HL-60/S4 (cell line): ENCODE data around the gene USP7.

Source experiments
- in situ Hi-C: fragments of 300-500 bp; cut with MboI; formaldehyde crosslinking; loops from 2 replicates; pipeline ENCODE4 v1.14.3; 2022; ENCODE audit warnings: low sequenced_read_pairs

Gene USP7

DNA sequence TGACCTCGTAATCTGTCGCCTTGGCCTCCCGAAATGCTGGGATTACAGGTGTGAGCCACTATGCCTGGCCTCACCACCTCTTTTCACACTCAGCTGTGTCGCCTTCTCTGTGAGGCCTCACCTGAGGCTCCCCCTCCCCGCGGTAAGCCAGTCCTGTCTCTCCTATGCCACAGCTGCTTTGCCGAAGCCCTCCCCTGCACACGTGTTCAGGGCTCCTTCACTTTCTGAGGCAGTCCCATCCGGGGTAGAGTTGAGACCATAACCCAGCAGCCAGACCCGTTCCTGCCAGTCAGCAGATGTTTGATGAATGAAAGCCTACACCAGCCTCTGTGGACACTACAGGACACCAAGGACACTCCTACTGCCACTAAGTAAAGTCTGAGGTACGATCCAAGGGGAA lies 10.6 kb downstream of the USP7 start:
- in situ Hi-C loops: no loop called here

DNA sequence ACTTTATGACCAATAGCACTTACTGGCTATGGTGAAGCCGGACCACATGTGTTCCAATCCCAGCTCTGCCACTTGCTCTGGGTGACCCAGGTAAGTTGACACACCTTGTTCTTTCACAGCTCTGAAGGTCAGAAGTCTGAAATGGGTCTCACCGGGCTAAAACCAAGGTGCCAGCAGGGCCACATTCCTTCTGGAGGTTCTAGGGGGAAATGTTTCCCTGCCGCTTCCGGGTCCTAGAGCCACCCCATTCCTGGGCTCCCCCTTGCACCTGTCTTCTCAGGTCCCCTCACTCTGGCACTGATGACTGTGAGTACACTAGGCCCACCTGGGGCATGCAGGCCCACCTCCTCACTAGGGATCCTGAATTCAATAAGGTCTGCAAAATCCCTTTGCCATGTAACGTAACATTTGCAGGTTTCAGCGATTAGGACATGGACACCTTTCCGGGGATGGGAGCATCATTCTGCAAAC lies 11.4 kb downstream of the USP7 start:
- in situ Hi-C loops: no loop called here

DNA sequence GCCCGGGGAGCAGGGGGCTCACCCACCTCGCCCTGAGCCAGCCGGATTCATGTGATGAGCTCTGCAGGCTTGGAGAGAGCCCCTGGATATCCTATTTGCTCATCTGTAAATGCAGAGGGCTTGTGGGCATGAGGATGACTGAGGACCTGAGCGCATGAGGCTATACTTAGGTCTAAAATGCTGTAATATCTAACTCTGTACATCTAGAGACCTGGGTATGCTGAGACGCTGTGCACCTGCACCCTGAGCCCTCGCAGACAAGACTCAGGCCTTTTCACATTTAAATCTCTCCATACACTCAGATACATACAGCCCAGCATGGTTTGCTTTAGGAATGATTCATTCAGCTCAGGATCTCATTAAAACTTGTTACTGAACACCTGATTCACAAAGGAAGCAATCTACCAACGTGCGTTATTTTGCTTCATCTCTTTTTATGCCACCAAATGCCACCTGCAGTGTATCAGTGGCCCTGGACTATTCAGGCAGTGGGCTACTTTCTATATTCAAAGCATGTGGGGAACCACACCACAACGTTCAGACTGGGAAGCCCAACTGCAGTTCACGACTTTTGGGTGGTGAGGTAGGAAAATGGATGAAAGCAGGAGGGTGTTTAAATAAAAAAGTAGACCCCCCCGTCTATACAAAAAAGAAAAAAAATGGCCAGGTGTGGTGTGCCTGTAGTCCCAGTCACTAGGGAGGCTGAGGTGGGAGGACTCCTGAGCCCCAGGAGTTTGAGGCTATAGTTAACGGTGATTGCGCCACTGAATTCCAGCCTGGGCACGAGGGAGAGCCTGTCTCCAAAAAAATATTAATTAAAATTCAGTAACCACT lies 12.0 kb downstream of the USP7 start:
- in situ Hi-C loops: no loop called here

DNA sequence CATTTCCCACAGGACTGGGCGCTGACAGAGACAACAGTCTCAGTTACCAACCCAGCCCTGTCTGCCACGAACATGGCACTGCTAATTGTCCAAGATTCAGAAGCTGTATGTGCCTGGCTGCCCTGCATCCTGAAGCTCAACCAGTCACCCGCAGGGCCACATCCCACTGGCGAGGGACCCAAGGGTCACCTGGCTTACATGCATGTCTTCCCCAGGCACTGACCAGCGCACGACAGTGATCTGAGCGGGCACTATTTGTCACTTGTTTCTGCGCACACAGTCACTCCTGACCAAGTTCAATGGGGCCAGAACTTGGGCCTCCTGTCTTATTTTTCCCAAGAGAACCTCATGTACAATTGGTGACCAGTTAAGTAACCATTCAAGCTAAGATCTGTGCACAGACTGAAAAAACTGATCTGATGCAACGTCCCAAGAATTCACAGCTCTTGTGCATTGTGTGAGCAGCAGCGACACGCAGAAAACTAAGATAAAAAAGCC lies 13.1 kb downstream of the USP7 start:
- in situ Hi-C loops: no loop called here

DNA sequence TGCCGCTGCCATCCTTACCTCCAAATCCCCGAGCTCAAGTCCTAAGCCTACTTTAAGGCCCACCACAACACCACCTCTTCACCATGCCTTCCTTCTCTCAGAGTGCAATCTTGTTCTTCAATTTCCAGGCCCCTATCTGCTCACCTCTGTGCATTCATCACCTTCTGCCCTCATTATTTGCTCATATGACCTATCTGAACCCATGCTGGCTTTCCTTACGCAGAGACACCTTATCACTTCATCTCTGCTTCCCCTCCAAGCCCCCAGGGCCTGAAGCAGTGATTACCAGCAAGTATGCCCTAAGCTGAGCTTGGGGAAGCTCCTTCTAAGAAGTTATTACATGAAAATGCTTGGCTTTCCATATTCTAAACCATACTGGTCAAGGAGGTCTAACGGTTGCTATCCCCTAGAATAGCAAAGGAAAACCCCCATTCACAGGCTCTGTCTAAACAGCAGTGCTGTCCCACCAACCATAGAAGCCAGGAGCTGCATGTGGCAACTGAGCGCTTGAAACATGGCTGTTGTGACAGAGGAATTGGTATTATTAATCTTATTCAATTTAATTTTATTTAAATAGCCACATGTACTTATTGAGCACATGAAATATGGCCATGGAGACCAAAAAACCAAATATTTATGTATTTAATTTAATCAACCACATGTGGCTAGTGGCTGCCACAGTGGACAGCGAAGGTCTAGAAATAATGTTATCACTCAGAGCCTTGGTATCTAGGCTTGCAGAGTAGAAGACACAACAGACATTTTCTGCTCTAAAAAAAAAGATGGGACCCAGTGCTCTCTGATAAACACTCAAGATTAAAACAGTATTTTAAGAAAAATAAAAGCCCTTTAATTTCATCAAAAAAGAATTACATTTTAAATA lies 13.9 kb downstream of the USP7 start:
- in situ Hi-C loops: no loop called here

DNA sequence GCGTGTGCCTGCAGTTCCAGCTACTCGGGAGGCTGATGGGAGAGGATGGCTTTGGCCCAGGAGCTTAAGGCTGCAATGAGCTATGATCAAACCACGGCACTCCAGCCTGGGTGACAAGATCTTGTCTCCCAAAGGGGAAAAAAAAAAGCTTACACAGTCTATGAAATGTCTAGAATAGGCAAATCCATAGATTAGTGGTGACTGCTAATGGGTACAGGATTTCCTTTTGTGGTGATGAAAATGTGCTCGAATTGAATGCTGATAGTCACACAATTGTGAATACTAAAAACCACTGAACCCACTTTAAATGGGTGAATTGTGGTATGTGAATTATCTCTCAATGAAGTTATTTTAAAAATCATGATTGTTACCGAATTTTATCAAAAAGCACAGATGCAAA lies 14.9 kb downstream of the USP7 start:
- in situ Hi-C loops: no loop called here

DNA sequence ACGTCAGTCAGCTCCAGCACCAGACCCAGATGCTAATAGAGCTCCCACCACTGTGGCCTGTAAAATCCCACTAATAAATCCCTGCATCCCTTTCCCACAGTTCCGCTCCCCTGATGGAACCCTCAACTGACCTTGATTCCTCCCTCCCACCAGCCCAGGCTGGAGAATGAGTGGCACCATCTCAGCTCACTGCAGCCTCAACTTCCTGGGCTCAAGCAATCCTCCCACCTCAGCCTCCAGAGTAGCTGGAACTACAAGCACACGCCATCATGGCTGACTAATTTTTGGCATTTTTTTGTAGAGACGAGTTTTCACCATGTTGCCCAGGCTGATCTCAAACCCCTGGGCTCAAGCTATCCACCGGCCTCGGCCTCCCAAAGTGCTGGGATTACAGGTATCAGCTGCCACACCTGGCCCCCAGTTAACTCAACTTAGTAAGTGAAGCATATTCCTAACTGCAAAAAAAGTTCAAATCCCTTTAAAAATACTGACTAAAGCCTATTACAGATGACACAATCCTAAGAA lies 15.6 kb downstream of the USP7 start:
- in situ Hi-C loops: no loop called here

DNA sequence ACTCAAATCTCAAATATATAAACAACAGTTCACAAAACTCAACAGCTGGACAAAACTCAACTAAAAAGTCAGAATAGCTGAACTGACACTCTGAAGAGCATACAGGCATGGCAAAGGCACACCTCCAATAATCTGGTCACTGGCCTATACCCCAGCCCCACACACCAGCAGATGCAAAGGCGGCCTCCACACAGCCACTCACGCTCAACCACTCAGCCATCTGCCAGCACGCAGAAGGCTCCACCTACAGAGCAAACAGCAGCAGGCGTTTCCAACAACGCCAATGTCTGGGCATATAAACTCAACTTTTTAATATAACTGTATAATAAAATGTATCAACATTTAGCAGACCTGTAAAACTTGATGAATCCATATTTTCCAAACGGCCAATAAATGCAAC lies 17.2 kb downstream of the USP7 start:
- in situ Hi-C loops: no loop called here

DNA sequence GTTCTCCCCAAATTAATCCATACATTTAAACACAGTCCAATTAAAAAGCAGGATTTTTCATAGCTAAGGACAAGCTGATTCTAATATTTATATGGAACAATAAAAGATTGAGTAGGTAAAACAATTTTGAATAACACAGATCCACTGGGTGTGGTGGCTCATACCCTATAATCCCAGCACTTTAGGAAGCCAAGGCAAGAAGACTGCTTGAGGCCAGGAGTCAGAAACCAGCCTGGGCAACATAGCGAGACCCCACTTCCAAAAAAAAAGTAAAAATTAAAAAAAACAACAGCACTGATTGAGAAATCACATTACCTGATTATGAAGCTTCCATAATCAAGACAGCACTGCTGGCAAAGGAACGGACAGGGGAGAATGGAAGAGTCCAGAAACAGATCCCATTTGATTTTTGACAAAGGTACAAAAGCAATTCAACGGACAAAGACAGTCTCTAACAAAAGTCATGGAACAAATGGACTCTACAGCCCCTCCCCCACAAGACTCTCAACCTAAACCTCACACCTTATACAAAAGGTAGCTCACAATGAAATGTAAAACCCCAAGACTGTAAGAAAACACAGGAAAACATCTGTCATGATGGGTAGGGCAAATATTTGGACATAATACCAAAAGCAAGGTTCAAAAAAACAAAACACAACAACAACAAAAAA lies 17.9 kb downstream of the USP7 start:
- in situ Hi-C loops: no loop called here

DNA sequence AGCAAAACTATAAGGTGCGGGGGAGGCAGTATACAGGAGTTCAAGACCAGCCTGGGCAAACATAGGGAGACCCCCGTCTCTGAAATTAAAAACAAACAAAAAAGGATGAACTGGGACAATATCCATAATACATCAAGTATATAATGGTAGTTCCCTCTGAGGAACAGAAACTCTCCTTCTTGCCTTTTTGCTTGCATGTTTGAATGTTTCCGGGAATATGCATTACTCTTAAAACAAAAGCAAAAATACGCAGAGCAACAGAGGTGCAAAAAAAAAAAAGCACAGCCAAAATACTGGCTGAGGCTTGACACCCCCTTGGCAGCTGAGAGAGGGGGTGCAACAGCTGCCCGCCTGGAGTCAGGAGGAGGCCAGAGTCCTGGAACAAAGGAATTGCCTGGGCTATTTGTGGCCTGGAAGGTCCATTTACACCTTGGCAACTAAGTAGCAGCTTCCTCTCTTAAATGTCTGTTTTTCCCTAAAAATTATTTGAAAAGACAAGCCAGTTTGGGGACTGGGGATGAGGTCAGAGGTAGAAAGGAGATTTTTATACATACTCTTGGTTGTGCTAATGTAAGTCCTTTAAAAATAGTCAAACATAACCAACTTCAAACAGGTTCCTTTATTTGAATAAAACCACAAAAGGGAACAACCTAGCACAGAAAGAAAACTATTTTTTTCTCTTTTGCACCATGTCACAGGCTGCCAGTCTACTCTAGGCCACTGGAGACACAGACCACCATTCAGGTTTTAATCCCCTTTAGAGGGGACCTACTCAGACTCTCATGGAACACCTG lies 19.5 kb downstream of the USP7 start:
- in situ Hi-C loops: no loop called here

DNA sequence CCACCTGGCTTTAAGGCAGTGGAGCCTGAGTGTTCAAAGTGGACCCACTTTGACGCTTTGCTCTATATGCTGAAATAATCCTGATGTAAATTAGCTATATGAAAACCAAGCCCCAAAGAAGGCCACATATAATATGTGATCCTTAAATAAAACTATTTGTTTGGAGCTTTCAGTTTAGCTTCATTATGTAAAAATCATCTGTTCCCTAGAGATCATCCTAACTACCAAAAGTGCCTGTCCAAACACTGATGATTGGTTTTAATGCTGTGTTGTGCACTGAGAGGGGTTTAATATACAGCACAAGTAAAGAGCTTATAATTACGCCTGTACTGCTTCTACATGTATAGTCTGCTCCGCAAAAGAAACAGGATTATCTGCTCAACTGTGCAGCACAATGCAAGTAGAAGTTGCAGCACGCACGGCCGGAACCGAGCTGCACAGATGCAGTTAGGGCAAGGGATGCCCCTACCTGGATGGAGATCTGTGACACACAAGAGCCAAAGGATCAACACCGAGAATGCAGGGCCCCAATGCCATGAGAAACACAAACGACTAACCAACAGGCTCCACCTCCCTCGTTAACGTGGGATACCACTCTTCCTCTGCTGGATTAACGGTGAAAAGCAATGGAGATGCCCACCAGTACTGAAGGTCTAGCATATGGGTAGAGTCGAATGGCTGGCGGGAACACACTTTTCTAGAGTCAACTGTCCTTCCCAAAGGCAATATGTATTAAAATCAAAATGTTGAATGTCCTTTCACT lies 20.5 kb downstream of the USP7 start:
- in situ Hi-C loops: no loop called here

DNA sequence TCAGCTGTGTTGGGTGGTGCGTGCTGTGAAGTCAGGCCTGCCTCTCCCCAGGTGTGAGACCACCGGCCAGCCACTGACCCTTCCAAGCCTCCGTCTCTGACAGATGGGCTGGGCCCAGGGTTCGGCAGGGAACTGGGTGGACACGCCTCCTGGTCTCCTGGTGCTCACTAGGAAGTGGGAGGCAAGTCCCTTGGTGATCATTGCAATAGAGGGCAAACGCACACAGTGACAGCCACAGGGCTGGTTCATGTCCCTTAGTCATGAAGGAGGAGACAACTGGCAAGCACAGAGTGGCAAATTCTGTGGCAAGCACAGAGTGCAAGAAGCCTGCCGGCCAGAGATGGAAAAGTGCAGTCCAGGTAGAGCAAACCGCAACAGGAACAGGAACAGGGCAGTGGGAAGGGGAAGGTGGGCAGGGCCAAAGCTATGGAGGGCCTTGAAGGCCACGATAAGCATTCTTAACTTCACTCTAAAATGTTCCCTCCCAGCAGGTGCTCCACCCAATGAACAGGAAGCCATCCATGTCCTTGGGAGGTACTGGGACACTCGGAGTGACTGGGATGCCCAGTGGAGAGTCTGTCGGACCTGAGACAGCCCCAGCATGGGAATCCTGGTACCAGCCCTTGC lies 21.9 kb downstream of the USP7 start:
- in situ Hi-C loops: no loop called here

DNA sequence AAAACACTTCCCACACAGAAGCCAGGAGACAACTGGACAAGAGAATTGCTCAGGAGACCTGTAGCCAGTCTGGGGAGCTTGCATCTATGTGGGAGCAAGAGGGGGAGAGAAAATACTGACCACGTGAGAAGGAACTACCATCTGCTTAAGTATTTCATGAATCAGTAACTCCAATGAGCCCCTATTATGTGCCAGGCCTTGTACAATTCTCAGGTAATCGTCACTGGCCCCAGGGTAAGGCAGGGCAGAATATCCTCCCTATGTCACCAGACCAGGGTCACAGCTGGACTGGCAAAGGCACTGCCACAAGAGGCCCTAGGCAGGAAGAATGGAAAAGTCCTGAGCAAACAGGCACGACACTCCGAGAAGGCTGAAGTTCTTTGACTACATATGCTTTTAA lies 25.9 kb downstream of the USP7 start:
- in situ Hi-C loops: no loop called here

DNA sequence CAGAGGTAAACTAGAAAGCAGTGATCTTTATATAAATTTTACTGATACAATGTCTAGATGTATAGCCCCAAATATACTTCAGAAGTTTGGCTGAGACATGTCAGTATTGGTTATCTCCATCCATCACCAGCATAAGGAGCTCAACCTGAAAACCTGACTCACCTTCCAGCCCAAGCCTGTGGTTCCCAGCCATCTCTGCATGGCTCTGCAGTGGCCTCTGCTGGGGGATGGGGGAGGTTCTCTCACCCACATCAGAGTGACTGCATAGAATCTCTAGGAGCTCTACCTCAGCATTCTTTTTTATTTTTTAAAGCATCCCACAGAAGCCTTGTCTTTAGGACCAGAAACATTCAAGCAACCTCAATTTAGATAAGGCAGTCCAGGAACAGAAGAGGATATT lies 27.3 kb downstream of the USP7 start:
- in situ Hi-C loops: no loop called here

DNA sequence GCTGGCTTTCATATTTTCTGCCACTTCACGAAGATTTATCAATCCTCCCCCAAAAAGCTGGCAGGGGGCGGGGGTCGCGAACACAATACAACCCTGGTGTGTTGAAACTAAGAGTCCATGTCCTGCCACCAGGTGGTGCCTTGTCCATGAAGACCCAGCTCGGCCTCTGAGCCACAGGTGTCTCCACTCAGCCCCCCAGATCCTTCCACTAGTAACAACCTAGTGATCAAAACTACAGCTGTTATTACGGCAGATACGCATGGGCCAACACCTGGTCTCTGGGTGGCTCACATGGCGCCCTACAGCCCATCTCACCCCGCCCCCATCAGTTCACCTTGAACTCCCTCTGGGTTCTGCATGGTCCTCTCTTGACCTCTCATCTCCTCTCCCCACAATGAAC lies 27.7 kb downstream of the USP7 start:
- in situ Hi-C loops: no loop called here

DNA sequence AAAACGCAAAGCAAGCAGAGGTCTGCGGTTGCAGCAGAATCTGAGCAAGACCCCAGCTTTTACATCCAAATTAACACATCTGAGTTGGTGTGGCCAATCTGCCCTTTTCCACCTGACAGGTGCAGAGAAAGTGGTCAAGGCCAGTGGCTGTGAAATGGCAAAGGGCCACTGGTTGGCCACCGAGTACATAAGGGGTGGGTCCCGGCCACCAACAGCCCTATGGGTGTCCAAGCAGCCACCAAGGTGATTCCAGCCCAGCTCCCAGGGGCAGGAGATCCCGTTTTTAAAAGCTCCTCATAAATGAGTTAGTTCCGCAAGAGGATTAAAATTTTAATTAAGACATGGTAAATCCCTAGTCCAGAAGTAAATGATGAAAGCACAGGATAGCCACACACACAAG lies 29.1 kb downstream of the USP7 start:
- in situ Hi-C loops: no loop called here

DNA sequence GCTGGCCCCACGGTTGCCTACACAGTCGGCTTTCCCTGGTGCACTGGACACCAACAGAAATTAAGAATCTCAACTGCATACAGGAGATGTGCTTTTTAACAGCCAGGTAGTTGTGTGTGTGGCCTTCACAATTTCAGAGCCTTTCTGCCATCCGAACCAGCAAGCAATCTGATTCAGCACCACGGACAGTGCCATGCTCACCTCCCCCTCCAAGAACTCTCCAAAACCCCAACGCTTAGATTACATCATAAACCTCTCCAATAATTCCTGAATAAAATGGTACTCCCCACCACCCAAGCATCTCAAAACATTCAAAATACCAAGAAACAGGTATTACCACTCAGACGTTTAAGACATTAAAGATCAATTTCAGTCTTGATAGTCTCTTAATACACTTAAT lies 31.8 kb downstream of the USP7 start:
- in situ Hi-C loops: no loop called here

DNA sequence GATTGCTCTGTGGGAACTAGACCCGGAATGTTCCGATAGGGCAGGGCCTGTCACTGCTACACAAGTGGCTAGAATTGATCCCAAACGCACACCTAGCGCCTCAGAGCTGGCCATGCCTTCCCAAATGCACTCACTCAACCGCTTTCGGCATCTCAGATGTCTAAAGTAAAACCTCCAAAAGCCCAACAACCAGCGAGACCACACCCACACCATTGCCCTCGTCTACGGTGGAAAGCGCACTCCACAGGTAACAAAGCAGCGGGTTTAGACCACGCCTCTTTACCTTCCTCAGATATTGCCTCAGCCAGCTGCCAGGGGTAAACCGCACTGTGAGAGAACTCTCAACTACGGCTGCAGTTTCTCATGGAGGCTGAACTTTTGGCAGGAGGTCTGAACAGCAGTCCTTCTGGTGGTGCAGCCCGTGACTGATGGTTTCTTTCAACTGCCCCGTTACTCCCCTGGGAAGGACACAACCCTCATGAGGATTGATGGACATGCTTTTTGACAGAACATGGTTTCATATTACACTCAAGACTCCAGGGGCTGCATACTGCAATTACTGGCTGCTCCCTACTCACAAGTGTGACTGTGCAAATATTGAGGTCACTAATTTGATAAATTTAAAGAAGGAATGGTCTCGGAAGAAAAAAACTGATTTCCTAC lies 34.5 kb downstream of the USP7 start:
- in situ Hi-C loops: no loop called here
